DND-41 (cell line): ENCODE measurements around the gene RALGDS.

Experiments
- ATAC-seq: fragments of 200-7000 bp; cut with Tn5 transposase; 3 replicates; pipeline ENCODE4 v1.9.1; 2021; ENCODE audit warnings: low read depth; ENCODE audit not compliant: insufficient read depth
- DNase-seq: peaks from one replicate; pipeline ENCODE4 v3.0.0-alpha.2; 2020
- H2AFZ ChIP-seq: 2 replicates; pipeline ENCODE4 v1.6.0; 2012; ENCODE audit warnings: low read depth, low read length
- H3K27ac ChIP-seq: 2 replicates; pipeline ENCODE4 v1.5.1; 2012; ENCODE audit warnings: low read length, inconsistent platforms
- H3K27me3 ChIP-seq: fragments of 200-600 bp; sonication (generic); 2 replicates; pipeline ENCODE4 v1.6.0; 2012; ENCODE audit warnings: low read length, mild to moderate bottlenecking, inconsistent platforms; ENCODE audit not compliant: insufficient read depth, poor library complexity
- H3K36me3 ChIP-seq: 2 replicates; pipeline ENCODE4 v1.5.1; 2012; ENCODE audit warnings: low read length, inconsistent platforms; ENCODE audit not compliant: insufficient read depth
- H3K4me1 ChIP-seq: 2 replicates; pipeline ENCODE4 v1.5.1; 2012; ENCODE audit warnings: mild to moderate bottlenecking, low read length; ENCODE audit not compliant: insufficient read depth
- H3K4me2 ChIP-seq: 2 replicates; pipeline ENCODE4 v1.6.0; 2012; ENCODE audit warnings: mild to moderate bottlenecking, moderate library complexity, low read length, inconsistent platforms; ENCODE audit not compliant: insufficient read depth
- H3K4me3 ChIP-seq, 2 experiments: fragments of 200-600 bp in 1 of 2; shearing (Covaris generic) in 1 of 2; 2 replicates each; pipeline ENCODE4 v1.5.1; 2012 to 2016; ENCODE audit warnings: inconsistent platforms in 2 of 2, low read length in 2 of 2, mild to moderate bottlenecking in 2 of 2, low read depth in 1 of 2, moderate library complexity in 1 of 2
- H3K79me2 ChIP-seq: 2 replicates; pipeline ENCODE4 v1.6.0; 2012; ENCODE audit warnings: low read length, inconsistent platforms; ENCODE audit not compliant: insufficient read depth
- H3K9ac ChIP-seq: 2 replicates; pipeline ENCODE4 v1.6.0; 2012; ENCODE audit warnings: low read depth, mild to moderate bottlenecking, inconsistent platforms, low read length, moderate library complexity
- H3K9me3 ChIP-seq: 2 replicates; pipeline ENCODE4 v1.5.1; 2012; ENCODE audit warnings: low read length, moderate library complexity, mild to moderate bottlenecking, inconsistent platforms; ENCODE audit not compliant: insufficient read depth, severe bottlenecking
- H4K20me1 ChIP-seq: 2 replicates; pipeline ENCODE4 v1.6.0; 2012; ENCODE audit warnings: low read length; ENCODE audit not compliant: insufficient read depth
- CTCF ChIP-seq: IDR thresholded peaks from 2 replicates; pipeline ENCODE4 v1.5.1; 2012; ENCODE audit warnings: borderline replicate concordance, low read length, moderate library complexity, mild to moderate bottlenecking; ENCODE audit not compliant: poor library complexity, severe bottlenecking; ENCODE audit errors: extremely low read depth
- EZH2 ChIP-seq: IDR thresholded peaks from 3 replicates; pipeline ENCODE4 v1.6.1; 2012; ENCODE audit warnings: borderline replicate concordance, low read depth, mild to moderate bottlenecking, moderate library complexity, low read length, inconsistent platforms; ENCODE audit not compliant: severe bottlenecking

RALGDS gene

GRCh38 chr9:133124123-133124906, 3.3 kb upstream of the RALGDS start:
- Histone ChIP-seq H3K27me3 (no peaks in the 10 kb centered on the region), H3K36me3 (peaks cover 3% of the 10 kb centered on the region; the same call in 1 of the 2 replicates), H3K4me3 (no peak overlapping the region), H3K9me3 (no peaks in the 10 kb centered on the region), H2AFZ (no peak overlapping the region), H3K27ac (no peak overlapping the region), H3K9ac (no peak overlapping the region), H3K79me2 (peaks cover 26% of the 10 kb centered on the region), H3K4me2 (no peak overlapping the region), H3K4me1 (peaks cover 26% of the 10 kb centered on the region), H4K20me1 (peaks cover 54% of the 10 kb centered on the region)
- DNase-seq (no peak), ATAC-seq (no peak)
- TF ChIP-seq EZH2 (no peak), CTCF (no peak)

GRCh38 chr9:133122935-133123611, 2.0 kb upstream of the RALGDS start:
- DNase-seq = no peak
- H3K4me2 ChIP-seq = no peak overlapping the region
- TF ChIP-seq EZH2 (no peak), CTCF (no peak)

GRCh38 chr9:133122605-133122934, 1.5 kb upstream of the RALGDS start:
- Histone ChIP-seq H3K4me3 (no peak overlapping the region), H3K36me3 (no peaks in the 10 kb centered on the region; the same call in 1 of the 2 replicates), H3K4me2 (no peak overlapping the region), H4K20me1 (peaks cover 58% of the 10 kb centered on the region), H3K4me1 (peaks cover 26% of the 10 kb centered on the region), H3K9ac (no peak overlapping the region), H3K9me3 (no peaks in the 10 kb centered on the region), H3K27me3 (no peaks in the 10 kb centered on the region), H2AFZ (no peak overlapping the region), H3K27ac (no peak overlapping the region), H3K79me2 (peaks cover 33% of the 10 kb centered on the region)
- ATAC-seq = no peak
- TF ChIP-seq CTCF = no peak
- no peak for TF ChIP-seq EZH2
- no peak for DNase-seq

More at GRCh38 chr9:133122935-133123611, 2.0 kb upstream of the RALGDS start:
- H2AFZ ChIP-seq = no peak overlapping the region
- no peak for ATAC-seq
- peaks cover 30% of the 10 kb centered on the region for H3K79me2 ChIP-seq
- H3K9me3 ChIP-seq = no peaks in the 10 kb centered on the region
- no peaks in the 10 kb centered on the region; the same call in 1 of the 2 replicates for H3K36me3 ChIP-seq
- peaks cover 26% of the 10 kb centered on the region for H3K4me1 ChIP-seq
- H4K20me1 ChIP-seq = peaks cover 58% of the 10 kb centered on the region
- H3K27me3 ChIP-seq = no peaks in the 10 kb centered on the region
- no peak overlapping the region for H3K4me3 ChIP-seq
- no peak overlapping the region for H3K27ac ChIP-seq
- H3K9ac ChIP-seq = no peak overlapping the region
